HepG2 (cell line): ENCODE measurements around the gene KIAA1958. TPM values are rescaled to one million over a fixed set of nuclear protein-coding genes. Genes with fewer than 3 reads are reported as not detected.
A peak's percentile ranks its signal among the peaks of the same experiment; 100 is the strongest.

Experiments used
- ASH2L ChIP-seq: fragments of 300-600, 200-600 bp; sonication (generic); IDR thresholded peaks from 2 replicates; pipeline ENCODE4 v1.7.0; 2017; ENCODE audit warnings: low read depth, mild to moderate bottlenecking, moderate library complexity, mixed read lengths, low read length; ENCODE audit not compliant: insufficient read length
- ETS1 ChIP-seq: sonication (generic); formaldehyde crosslinking; IDR thresholded peaks from 2 replicates; pipeline ENCODE4 v1.4.0; 2020; ENCODE audit warnings: missing genetic modification reagents
- ETV6 ChIP-seq: sonication (generic); formaldehyde crosslinking; conservative IDR thresholded peaks from 2 replicates; pipeline ENCODE4 v1.4.0; 2020; ENCODE audit warnings: missing genetic modification reagents
- FOSL1 ChIP-seq: sonication (generic); formaldehyde crosslinking; IDR thresholded peaks from 2 replicates; pipeline ENCODE4 v1.9.0; 2021; ENCODE audit warnings: missing genetic modification reagents, borderline replicate concordance
- HMGA1 ChIP-seq: sonication (generic); formaldehyde crosslinking; conservative IDR thresholded peaks from 2 replicates; pipeline ENCODE4 v1.4.0; 2020; ENCODE audit warnings: missing genetic modification reagents
- MED13 ChIP-seq: sonication (generic); formaldehyde crosslinking; IDR thresholded peaks from 2 replicates; pipeline ENCODE4 v1.5.0; 2020; ENCODE audit warnings: missing genetic modification reagents
- MXD1 ChIP-seq: sonication (generic); formaldehyde crosslinking; IDR thresholded peaks from 2 replicates; pipeline ENCODE4 v1.4.0; 2020; ENCODE audit warnings: mild to moderate bottlenecking, missing genetic modification reagents
- NCOR1 ChIP-seq: fragments of 200-600 bp; sonication (generic); IDR thresholded peaks from 2 replicates; pipeline ENCODE4 v1.7.0; 2017; ENCODE audit warnings: antibody characterized with exemption, low read length, borderline replicate concordance
- NFE2 ChIP-seq: sonication (generic); formaldehyde crosslinking; IDR thresholded peaks from 2 replicates; pipeline ENCODE4 v1.4.0; 2020; ENCODE audit warnings: missing genetic modification reagents
- NFKB2 ChIP-seq: sonication (generic); formaldehyde crosslinking; IDR thresholded peaks from 2 replicates; pipeline ENCODE4 v1.4.0; 2020; ENCODE audit warnings: missing genetic modification reagents, borderline replicate concordance
- SIX4 ChIP-seq: sonication (generic); formaldehyde crosslinking; IDR thresholded peaks from 2 replicates; pipeline ENCODE4 v1.4.0; 2020; ENCODE audit warnings: missing genetic modification reagents
- SMARCE1 ChIP-seq: fragments of 450-650 bp; IDR thresholded peaks from 2 replicates; pipeline ENCODE4 v1.6.1; 2017; ENCODE audit warnings: borderline replicate concordance
- SP140L ChIP-seq: sonication (generic); formaldehyde crosslinking; IDR thresholded peaks from 2 replicates; pipeline ENCODE4 v1.4.0; 2020; ENCODE audit warnings: missing genetic modification reagents, borderline replicate concordance
- SP4 ChIP-seq: sonication (generic); formaldehyde crosslinking; IDR thresholded peaks from 2 replicates; pipeline ENCODE4 v1.8.1; 2023; ENCODE audit warnings: mild to moderate bottlenecking, missing genetic modification reagents
- TARDBP ChIP-seq: sonication (generic); formaldehyde crosslinking; IDR thresholded peaks from 2 replicates; pipeline ENCODE4 v1.8.0; 2022; ENCODE audit warnings: mild to moderate bottlenecking, missing genetic modification reagents
- THRA ChIP-seq: sonication (generic); formaldehyde crosslinking; IDR thresholded peaks from 2 replicates; pipeline ENCODE4 v1.4.0; 2020; ENCODE audit warnings: missing genetic modification reagents, borderline replicate concordance
- ZBTB4 ChIP-seq: sonication (generic); formaldehyde crosslinking; IDR thresholded peaks from 2 replicates; pipeline ENCODE4 v1.4.0; 2020; ENCODE audit warnings: missing genetic modification reagents, mild to moderate bottlenecking, borderline replicate concordance
- ZNF124 ChIP-seq: sonication (generic); formaldehyde crosslinking; IDR thresholded peaks from 2 replicates; pipeline ENCODE4 v1.4.0; 2020; ENCODE audit warnings: missing genetic modification reagents
- ZNF160 ChIP-seq: sonication (generic); formaldehyde crosslinking; IDR thresholded peaks from 2 replicates; pipeline ENCODE4 v1.8.0; 2022; ENCODE audit warnings: mild to moderate bottlenecking, inconsistent platforms, missing genetic modification reagents
- ZNF34 ChIP-seq: sonication (generic); formaldehyde crosslinking; IDR thresholded peaks from 2 replicates; pipeline ENCODE4 v1.4.0; 2020; ENCODE audit warnings: mild to moderate bottlenecking, missing genetic modification reagents, borderline replicate concordance
- ZNF574 ChIP-seq: sonication (generic); formaldehyde crosslinking; IDR thresholded peaks from 2 replicates; pipeline ENCODE4 v1.4.0; 2020; ENCODE audit warnings: missing genetic modification reagents
- ZNF816 ChIP-seq: sonication (generic); formaldehyde crosslinking; IDR thresholded peaks from 2 replicates; pipeline ENCODE4 v1.8.0; 2022; ENCODE audit warnings: missing genetic modification reagents, mild to moderate bottlenecking, borderline replicate concordance
- polyA plus RNA-seq, 8 experiments: library from polyadenylated mRNA; depleted of rRNA in 3 of 8; stranded (reverse) in 7 of 8; unstranded in 1 of 8; fragments of >200 nt; fragmentation: Illumina TruSeq in 4 of 8; extraction: Trizol in 4 of 8; gene quantifications; 2 replicates each; pipeline versions ENCODE4 v1.2.1 to v1.2.3, GENCODE V29; 2011 to 2016; ENCODE audit warnings: low read depth in 4 of 8, missing spikeins in 1 of 8, mixed read lengths in 1 of 8; ENCODE audit not compliant: insufficient read depth in 1 of 8
- total RNA-seq, 5 experiments: library from RNA; depleted of rRNA; stranded (reverse); fragments of >200 nt; fragmentation: Illumina TruSeq; extraction: Trizol; gene quantifications; 2 replicates each; pipeline ENCODE4 v1.2.3, GENCODE V29; 2016; ENCODE audit warnings: low read depth in 1 of 5

Gene KIAA1958
- total and polyA plus RNA-seq, 2 of the 13 experiments (the other 11 are each of a cell fraction or from before 2014, with no cell fraction given): 8.5 to 10.3 TPM

GRCh38 chr9:112570671-112571167, 84.1 kb downstream of the KIAA1958 start (continued):
- peak; percentile 49; the same call in 1 of the 2 replicates for TF ChIP-seq ZNF574 (CRISPR knock-in tag)
- no peak for TF ChIP-seq ETV6 (CRISPR knock-in tag)
- no peak for TF ChIP-seq ETS1 (CRISPR knock-in tag)
- no peak for TF ChIP-seq SIX4
- TF ChIP-seq ZBTB4 (CRISPR knock-in tag): no peak
- TF ChIP-seq ZNF160 (CRISPR knock-in tag): no peak
- peak; percentile 40; the same call in 1 of the 2 replicates for TF ChIP-seq TARDBP
- peak; percentile 11; the same call in 1 of the 2 replicates for TF ChIP-seq THRA (CRISPR knock-in tag)
- peak; percentile 83 for TF ChIP-seq NCOR1
- TF ChIP-seq SP140L (CRISPR knock-in tag): no peak
- no peak for TF ChIP-seq SMARCE1
- no peak for TF ChIP-seq FOSL1
- TF ChIP-seq ZNF816 (CRISPR knock-in tag): no peak
- TF ChIP-seq NFKB2 (CRISPR knock-in tag): no peak
- TF ChIP-seq NFE2 (CRISPR knock-in tag): no peak
- no peak for TF ChIP-seq SP4 (CRISPR knock-in tag)
- TF ChIP-seq ASH2L: peak; percentile 43
- TF ChIP-seq ZNF34: no peak
- no peak for TF ChIP-seq HMGA1 (CRISPR knock-in tag)
- TF ChIP-seq MXD1 (CRISPR knock-in tag): no peak
- 0 out of 2 replicates have a peak, but pooled peaks have one; percentile 36 for TF ChIP-seq MED13 (CRISPR knock-in tag)
- no peak for TF ChIP-seq ZNF124
